ENCODE results near the gene ACTL8.

DNA sequence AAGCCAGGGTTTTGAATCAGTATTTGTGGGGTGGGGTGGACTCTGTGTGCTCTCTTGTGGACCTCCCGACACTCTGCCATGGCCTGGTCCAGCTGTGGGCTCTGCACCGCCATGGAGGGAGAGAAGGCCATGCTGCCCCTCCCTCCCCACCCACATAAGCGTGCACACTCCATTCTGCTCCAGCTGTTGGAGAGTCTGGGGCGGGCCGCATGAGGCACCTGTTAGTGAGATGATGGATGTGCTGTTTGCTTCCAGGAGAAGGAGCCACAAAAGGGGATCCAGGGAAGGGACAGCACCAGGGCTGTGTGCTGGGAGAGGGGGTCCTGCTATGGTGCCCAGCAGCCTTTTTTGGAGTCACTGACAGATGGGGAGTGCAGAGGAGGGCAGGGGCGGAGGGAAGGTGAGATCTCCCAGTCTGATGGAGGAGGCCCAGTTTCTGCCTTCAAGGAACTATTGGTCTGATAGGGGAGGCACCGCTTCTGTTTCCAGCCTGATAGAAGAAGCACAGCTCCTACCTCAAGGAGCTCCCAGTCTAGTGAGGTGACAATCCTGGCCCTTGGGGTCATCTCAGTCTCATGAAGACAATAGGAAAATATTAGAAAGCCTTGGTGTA, 101.5 kb downstream of the ACTL8 start:
- no peak for TF ChIP-seq POLR2AphosphoS5 (IDR thresholded peaks at IDR 0.05)
- TF ChIP-seq, protein P1, sequence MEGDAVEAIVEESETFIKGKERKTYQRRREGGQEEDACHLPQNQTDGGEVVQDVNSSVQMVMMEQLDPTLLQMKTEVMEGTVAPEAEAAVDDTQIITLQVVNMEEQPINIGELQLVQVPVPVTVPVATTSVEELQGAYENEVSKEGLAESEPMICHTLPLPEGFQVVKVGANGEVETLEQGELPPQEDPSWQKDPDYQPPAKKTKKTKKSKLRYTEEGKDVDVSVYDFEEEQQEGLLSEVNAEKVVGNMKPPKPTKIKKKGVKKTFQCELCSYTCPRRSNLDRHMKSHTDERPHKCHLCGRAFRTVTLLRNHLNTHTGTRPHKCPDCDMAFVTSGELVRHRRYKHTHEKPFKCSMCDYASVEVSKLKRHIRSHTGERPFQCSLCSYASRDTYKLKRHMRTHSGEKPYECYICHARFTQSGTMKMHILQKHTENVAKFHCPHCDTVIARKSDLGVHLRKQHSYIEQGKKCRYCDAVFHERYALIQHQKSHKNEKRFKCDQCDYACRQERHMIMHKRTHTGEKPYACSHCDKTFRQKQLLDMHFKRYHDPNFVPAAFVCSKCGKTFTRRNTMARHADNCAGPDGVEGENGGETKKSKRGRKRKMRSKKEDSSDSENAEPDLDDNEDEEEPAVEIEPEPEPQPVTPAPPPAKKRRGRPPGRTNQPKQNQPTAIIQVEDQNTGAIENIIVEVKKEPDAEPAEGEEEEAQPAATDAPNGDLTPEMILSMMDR (IDR thresholded peaks at IDR 0.05): no peak
